GM12873 (cell line): Measurements from ENCODE around the gene NPHS2.

Experiments used
- TF ChIP-seq, protein P1 (sequence below): IDR thresholded peaks from 2 replicates; pipeline ENCODE4 v1.5.1; 2012; ENCODE audit warnings: low read depth, mild to moderate bottlenecking, moderate library complexity, low read length, control low read depth; ENCODE audit not compliant: insufficient read depth; ENCODE audit errors: missing control alignments

Gene NPHS2

DNA sequence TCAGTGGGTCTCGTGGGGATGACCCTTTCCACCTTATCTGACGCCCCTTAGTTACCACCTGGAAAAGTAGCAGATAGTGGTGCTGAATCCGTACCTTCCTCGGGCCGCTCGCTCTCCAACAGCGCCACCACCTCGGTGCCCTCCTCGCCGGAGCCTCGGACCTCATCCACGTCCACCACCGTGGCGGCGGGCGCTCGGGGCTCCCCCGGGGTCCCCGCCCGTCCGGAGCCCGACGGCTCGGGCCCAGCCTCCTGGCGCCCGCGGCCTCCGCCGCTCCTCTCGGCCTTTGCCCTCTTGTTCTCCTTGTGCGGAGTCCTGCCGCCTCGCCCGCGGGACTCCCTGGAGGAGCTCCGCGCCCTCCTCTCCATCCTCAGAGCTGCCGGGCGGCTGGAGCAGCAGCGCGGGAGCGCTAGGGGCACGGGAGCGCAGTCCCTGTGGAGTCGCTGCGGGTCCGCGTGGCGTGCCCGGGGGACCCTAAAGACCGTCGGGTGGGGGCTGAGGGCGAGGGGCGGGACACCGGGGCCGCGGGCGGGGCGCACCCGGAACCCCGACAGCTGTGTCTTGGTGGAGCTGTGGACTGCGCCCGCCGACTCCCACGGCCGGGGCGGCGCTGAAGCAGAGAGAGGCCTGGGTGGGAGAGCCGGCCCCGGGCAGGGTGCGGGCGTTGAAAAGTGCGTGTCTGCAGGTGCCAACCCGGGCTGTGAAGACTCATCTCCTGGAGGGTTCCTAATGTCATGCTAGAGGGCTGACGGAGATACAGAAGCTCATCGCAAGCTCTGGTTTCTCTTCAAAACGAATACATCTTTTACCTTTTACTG is at the start of gene NPHS2:
NPHS2 (minus strand) TSS at position 452 of the 818 bp plus-strand sequence; CDS start at position 368, 84 bp downstream.
- TF ChIP-seq, protein P1, sequence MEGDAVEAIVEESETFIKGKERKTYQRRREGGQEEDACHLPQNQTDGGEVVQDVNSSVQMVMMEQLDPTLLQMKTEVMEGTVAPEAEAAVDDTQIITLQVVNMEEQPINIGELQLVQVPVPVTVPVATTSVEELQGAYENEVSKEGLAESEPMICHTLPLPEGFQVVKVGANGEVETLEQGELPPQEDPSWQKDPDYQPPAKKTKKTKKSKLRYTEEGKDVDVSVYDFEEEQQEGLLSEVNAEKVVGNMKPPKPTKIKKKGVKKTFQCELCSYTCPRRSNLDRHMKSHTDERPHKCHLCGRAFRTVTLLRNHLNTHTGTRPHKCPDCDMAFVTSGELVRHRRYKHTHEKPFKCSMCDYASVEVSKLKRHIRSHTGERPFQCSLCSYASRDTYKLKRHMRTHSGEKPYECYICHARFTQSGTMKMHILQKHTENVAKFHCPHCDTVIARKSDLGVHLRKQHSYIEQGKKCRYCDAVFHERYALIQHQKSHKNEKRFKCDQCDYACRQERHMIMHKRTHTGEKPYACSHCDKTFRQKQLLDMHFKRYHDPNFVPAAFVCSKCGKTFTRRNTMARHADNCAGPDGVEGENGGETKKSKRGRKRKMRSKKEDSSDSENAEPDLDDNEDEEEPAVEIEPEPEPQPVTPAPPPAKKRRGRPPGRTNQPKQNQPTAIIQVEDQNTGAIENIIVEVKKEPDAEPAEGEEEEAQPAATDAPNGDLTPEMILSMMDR = no peak

DNA sequence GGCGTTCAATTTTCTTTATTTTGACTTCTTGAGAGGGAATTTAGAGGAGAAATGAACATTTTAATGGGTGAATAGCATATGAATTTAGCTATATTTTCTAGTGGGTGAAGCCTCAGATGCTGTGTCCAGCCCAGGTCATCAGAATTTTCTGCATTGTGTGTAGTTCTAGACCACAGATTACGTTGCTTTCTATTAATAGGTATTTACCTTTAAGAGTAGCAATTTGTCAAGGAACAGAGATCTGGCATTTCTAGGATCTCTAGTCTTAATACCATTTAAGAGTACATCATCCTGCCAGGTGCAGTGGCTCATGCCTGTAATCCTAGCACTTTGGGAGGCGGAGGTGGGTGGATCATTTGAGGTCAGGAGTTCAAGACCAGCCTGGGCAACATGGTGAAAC is 36.6 kb upstream of the NPHS2 start:
- TF ChIP-seq, protein P1 = no peak

DNA sequence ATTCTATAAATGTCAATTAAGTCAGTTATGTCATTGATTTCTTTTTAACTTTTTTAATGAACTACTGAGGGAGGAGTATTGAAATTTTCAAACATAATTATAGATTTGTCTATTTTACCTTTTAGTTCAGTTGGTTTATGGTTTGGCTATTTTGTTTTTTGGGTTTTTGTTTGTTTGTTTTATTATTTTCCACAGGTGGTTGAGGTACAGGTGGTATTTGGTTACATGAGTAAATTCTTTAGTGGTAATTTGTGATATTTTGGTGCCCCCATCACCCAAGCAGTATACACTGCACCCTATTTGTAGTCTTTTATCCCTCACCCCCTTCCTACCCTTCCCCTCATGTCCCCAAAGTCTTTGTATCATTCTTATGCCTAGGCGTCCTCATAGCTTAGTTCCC is 25.3 kb upstream of the NPHS2 start:
- TF ChIP-seq, protein P1 = no peak

DNA sequence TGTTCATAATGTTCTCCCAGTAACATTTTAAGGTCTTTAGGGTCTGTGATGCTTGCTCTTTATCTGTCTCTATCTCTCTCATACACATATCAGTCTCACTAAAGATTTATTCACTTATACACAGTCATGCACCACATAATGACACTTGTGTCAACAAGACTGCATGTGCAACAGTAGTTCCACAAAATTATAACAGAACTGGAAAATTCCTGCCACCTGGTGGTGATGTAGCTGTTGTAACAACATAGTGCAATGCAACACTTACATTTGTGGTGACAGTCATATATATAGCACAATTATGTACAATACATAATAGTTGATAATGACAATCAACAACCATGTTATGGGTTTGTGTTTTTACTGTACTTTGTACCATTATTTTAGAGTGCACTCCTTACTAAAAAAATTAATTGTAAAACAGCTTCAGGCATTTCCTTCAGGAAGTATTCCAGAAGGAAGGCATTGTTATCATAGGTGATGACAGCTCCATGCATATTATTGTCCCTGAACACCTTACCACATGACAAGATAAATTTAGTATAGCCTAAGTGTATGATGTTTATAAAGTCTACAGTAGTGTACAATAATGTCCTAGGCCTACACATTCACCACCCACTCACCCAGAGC is 24.0 kb upstream of the NPHS2 start:
- TF ChIP-seq, protein P1 = peak; percentile 29

DNA sequence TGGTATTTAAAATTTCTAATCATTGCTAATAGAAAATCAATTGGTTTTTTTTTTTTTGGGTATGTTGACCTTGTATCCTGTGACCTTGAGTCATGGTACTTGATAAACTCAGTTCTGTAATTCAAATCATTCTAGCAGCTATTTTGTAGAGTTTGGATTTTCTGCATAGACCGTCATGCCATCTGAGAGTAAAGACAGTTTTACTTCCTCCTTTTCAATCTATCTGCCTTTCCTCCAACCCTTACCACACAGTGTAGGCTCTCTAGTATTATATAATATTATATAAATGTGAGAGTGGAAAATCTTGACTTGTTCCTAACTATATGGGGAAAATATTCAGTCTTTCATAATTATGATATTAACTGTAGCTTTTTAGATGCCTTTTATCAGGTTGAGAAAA is 22.9 kb upstream of the NPHS2 start:
- TF ChIP-seq, protein P1 = no peak

DNA sequence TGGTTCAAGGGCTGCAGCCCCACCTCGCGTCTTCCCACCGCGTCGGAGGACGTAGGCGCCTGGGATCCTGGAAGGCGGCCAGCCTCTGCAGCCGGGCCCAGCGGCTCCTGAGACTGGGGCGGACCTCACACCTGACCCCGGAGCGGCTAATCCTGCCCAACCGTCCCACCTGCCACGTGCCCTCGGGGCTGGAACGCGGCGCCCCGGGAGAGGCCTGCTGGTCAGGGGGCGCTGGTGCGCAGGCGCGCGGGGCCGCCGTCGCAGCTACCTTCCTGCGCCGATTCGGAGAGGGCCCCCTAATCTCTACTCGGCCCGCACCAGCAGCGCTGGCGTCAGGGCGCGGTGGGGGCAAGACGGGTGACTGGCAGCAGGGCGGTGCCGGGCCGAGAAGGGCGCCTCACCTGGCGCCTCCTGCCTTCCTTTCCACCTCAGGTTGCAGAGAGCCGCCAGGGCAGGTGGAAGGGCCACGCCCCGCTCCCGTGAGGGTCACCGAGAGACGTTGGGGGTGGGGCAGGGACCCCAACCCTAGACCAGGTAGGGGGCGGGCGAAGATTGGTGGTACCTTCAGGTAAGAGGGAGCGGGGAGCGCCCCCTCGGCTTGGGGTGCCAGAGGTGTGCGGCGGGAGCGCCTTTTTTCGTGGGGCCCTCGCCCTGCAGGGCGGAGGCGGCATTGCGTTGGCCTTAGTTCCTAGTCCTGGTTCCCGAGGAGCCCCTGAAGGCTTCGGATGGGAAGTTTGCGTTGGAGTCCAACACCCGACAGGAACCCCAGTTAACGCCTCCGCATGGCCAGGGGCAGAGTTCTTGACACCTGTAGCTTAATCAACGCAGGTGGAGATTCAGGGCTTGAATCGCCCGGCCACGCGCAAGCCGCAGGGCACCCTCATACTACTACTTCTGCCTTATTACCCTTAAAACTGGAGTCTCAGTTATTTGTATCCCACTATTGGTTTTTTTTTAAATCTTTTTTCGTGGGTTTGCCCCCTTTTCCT is 16.1 kb upstream of the NPHS2 start, which contains the start of gene TDRD5:
TDRD5 (plus strand) TSS at position 241 of the 989 bp plus-strand sequence. CDS start 784 bp downstream, outside the sequence.
- TF ChIP-seq, protein P1 = no peak
